Calu3 (cell line): ENCODE measurements around the gene PTGES2. TPM values are rescaled to one million over a fixed set of nuclear protein-coding genes. Genes with fewer than 3 reads are reported as not detected.

Experiments
- BruUV-seq: library from RNA; stranded (reverse); fragments of 400-500 nt; replicated peaks from 2 replicates; lab custom pipeline; 2021; lab: Mats Ljungman, UMichigan
- CTCF ChIA-PET: fragments of 300-600 bp; sonication (Branson Sonifier 250); formaldehyde crosslinking; loops from one replicate; lab custom pipeline; 2022; ENCODE audit warnings: antibody characterized with exemption; lab: Charles Lee
- DNase-seq: peaks from one replicate; pipeline ENCODE4 v3.0.0; 2022
- H3K27ac Mint-ChIP-seq: one replicate; pipeline ENCODE4 v1.8.0; 2022; ENCODE audit warnings: mixed read lengths; ENCODE audit not compliant: unreplicated experiment
- H3K27me3 Mint-ChIP-seq: one replicate; pipeline ENCODE4 v1.8.0; 2022; ENCODE audit warnings: mixed read lengths; ENCODE audit not compliant: unreplicated experiment
- H3K36me3 Mint-ChIP-seq: one replicate; pipeline ENCODE4 v1.8.0; 2022; ENCODE audit warnings: mild to moderate bottlenecking, moderate library complexity, mixed read lengths; ENCODE audit not compliant: insufficient read depth, unreplicated experiment
- H3K4me1 Mint-ChIP-seq: one replicate; pipeline ENCODE4 v1.8.0; 2022; ENCODE audit warnings: mild to moderate bottlenecking, low read depth, mixed read lengths; ENCODE audit not compliant: unreplicated experiment
- H3K4me3 Mint-ChIP-seq: one replicate; pipeline ENCODE4 v1.8.0; 2022; ENCODE audit warnings: mild to moderate bottlenecking, low read depth, moderate library complexity, mixed read lengths; ENCODE audit not compliant: unreplicated experiment
- H3K9me3 Mint-ChIP-seq: one replicate; pipeline ENCODE4 v1.8.0; 2022; ENCODE audit warnings: low read depth, mixed read lengths; ENCODE audit not compliant: unreplicated experiment
- intact Hi-C: fragments of 100-400 bp; cut with micrococcal nuclease; formaldehyde crosslinking; loops from one replicate; pipeline ENCODE4 v1.10.0; 2022; ENCODE audit not compliant: unreplicated experiment
- total RNA-seq: library from RNA; stranded (reverse); gene quantifications from 2 replicates; pipeline ENCODE4 v1.2.3, GENCODE V29; 2022
- TF ChIP-seq, protein P1 (sequence below): fragments of 200-600 bp; IDR thresholded peaks from one replicate; pipeline ENCODE4 v1.8.0; 2022; ENCODE audit warnings: antibody characterized with exemption; ENCODE audit not compliant: unreplicated experiment

Gene PTGES2
- total RNA-seq, 1 experiment from 2014 or later, result 137 TPM

DNA sequence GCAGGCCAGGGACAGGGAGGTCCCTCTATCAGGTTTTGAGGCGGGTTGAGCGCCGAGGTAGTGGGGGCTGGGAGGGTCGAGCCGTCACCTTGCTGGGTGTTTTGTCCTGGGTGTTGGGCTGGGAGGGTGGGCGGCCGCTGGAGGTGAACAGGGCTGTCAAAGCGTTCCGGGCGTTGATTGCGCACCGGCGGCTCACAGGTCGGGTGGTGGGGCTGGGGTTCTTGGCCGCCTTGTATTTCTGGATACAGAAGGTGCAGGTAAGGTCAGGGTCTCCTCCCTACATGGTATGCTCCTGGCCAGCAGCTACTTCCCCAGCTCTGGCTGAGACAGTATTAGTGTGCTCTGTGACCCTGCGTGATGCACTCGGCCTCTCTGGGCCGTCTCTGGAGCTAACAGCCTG is 38.6 kb upstream of the PTGES2 start:
- no peaks in the 10 kb centered on the region for H3K4me1 Mint-ChIP-seq
- no peaks in the 10 kb centered on the region for H3K9me3 Mint-ChIP-seq
- no peaks in the 10 kb centered on the region for H3K27me3 Mint-ChIP-seq
- H3K36me3 Mint-ChIP-seq, result peaks cover 51% of the 10 kb centered on the region
- no peak overlapping the region for H3K27ac Mint-ChIP-seq
- no TSS peak for BruUV-seq
- DNase-seq, result no peak
- no peak overlapping the region for H3K4me3 Mint-ChIP-seq
- CTCF ChIA-PET, result no interaction called here
- TF ChIP-seq, protein P1, sequence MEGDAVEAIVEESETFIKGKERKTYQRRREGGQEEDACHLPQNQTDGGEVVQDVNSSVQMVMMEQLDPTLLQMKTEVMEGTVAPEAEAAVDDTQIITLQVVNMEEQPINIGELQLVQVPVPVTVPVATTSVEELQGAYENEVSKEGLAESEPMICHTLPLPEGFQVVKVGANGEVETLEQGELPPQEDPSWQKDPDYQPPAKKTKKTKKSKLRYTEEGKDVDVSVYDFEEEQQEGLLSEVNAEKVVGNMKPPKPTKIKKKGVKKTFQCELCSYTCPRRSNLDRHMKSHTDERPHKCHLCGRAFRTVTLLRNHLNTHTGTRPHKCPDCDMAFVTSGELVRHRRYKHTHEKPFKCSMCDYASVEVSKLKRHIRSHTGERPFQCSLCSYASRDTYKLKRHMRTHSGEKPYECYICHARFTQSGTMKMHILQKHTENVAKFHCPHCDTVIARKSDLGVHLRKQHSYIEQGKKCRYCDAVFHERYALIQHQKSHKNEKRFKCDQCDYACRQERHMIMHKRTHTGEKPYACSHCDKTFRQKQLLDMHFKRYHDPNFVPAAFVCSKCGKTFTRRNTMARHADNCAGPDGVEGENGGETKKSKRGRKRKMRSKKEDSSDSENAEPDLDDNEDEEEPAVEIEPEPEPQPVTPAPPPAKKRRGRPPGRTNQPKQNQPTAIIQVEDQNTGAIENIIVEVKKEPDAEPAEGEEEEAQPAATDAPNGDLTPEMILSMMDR, result no peak
- intact Hi-C loops, result no loop called here

DNA sequence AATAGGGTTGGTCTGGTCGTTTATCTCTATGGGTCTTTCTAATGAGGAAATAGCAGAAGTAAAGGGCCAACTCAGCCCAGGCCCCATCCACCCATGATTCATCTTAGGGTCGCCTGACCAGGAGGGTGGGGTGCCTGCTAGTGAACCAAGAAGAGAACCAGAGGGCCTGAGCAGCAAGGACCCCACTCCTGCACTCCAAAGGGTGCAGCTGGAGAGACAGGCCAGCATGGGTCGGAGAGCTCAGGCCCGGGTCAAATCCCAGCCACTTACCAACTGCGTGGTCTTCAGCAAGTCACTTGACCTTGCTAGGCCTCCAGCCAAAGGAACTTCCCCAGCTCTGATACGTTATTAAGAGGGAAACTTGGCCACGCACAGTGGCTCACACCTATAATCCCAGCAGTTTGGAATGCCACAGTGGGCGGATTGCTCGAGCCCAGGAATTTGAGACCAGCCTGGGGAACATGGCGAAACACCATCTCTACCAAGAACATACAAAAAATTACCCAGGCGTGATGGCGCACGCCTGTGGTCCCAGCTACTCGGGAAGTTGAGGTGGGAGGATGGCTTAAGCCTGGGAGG is 36.9 kb upstream of the PTGES2 start:
- Mint-ChIP-seq H3K9me3 (no peaks in the 10 kb centered on the region), H3K4me1 (no peaks in the 10 kb centered on the region), H3K27ac (no peak overlapping the region), H3K36me3 (peaks cover 69% of the 10 kb centered on the region), H3K4me3 (no peak overlapping the region), H3K27me3 (no peaks in the 10 kb centered on the region)
- BruUV-seq, result no TSS peak
- CTCF ChIA-PET, result interaction anchor here (1.2 kb wide), 1 partner anchor 39 kb away, joined by 3 read pairs; no protein-coding TSS in a partner anchor
- intact Hi-C loops, result no loop called here
- DNase-seq, result no peak
- TF ChIP-seq, protein P1, result no peak

DNA sequence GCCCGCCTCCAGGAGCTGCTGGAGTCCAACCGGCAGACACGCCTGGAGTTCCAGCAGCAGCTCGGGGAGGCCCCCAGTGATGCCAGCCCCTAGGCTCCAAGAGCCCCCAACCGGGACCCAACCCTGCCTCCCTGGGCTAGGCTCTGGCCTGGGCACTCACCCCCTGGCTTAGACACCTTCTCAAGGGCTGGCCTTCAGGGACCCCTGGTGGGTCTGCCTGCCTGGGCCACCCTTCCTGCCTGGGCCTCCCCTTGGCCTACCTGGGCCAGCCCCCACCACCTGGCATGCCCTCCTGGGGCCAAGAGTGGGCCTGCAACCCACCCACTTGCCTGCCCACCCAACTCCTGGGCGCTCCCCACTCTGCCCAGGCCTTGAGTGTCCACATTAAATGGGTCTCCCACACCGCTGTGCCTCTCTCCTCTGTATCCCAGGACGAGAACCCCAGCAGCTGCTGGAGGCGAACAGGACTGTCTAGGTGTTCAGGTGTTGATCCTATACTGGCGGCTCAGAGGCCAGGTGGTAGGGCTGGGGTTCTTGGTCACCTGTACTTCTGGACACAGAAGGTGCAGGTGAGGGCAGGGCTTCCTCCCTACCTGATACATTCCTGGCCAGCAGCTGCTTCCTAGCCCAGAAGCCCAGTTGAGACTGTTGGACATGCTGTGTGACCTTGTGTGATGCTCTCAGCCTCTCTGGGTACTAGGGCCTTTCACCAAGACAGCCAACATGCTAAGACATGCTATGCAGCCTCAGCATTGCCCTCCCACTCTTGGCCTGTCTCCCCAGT is 36.2 kb upstream of the PTGES2 start:
- Mint-ChIP-seq H3K27ac (no peak overlapping the region), H3K4me3 (no peak overlapping the region), H3K27me3 (no peaks in the 10 kb centered on the region), H3K9me3 (no peaks in the 10 kb centered on the region), H3K36me3 (peaks cover 72% of the 10 kb centered on the region), H3K4me1 (no peaks in the 10 kb centered on the region)
- TF ChIP-seq, protein P1, result no peak
- no TSS peak for BruUV-seq
- CTCF ChIA-PET, result interaction anchor here (1.2 kb wide), 1 partner anchor 39 kb away, joined by 3 read pairs; no protein-coding TSS in a partner anchor
- no peak for DNase-seq
- intact Hi-C loops, result no loop called here

DNA sequence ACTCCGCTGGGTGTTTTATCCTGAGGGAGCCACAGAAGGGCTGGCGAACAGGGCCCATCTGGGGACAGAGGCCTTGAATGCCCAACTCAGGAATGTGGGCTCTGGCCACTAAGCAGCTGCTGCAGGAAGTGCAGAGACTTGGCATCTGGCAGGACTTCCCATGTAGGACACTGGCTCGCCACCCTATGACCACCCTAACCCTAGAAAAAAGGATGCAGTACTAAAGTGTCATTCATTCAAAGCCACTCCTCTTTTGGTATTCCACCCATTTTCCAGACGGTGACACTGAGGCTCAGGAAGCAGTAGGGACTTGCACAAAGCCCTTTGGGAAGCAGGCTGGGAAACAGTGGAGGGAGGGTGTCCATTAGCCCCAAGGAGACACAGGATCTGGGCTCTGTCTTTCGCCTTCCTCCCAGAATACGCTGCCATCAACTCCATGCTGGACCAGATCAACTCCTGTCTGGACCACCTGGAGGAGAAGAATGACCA is 35.5 kb upstream of the PTGES2 start:
- Mint-ChIP-seq H3K27me3 (no peaks in the 10 kb centered on the region), H3K27ac (no peak overlapping the region), H3K4me3 (no peak overlapping the region), H3K36me3 (peaks cover 66% of the 10 kb centered on the region), H3K9me3 (no peaks in the 10 kb centered on the region), H3K4me1 (no peaks in the 10 kb centered on the region)
- BruUV-seq, result no TSS peak
- CTCF ChIA-PET, result no interaction called here
- intact Hi-C loops, result no loop called here
- TF ChIP-seq, protein P1, result no peak
- no peak for DNase-seq
